Subcutaneous adipose tissue (tissue), 4 donors: ENCODE results near the gene DISP3. TPM values are rescaled to one million over a fixed set of nuclear protein-coding genes. Genes with fewer than 3 reads are reported as not detected.

Source experiments
- CTCF ChIP-seq: fragments of 450-650 bp; IDR thresholded peaks from one replicate; pipeline ENCODE4 v1.5.1; 2016; ENCODE audit warnings: low read depth, mild to moderate bottlenecking, control low read depth, antibody characterized with exemption, moderate library complexity
- total RNA-seq, 4 donors: library from RNA; depleted of rRNA; stranded (reverse); fragments of >200 nt; gene quantifications; one replicate each; pipeline ENCODE4 v1.1.0, GENCODE V29; 2016

DISP3 gene
- total RNA-seq, 4 donors from 2014 or later = not detected

DNA sequence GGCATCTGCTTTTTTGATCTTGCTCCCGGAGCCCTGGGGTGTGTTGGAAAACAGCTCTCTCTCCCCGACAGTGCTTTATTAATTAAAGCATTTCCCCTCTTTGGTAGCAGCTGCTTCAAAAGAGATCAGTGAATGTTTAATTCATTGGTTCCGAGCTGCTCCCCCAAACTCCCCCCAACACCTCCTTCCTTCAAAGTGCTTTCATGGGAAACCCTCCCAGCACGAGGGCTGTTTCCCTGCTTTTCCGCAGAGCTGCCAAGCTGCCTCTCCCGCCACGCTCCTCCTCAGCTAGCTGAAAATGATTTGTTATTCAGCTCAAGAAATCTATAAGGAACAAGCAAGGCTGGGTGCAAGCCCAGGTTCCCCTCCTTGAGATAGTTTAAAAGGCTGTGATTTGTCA lies 40.0 kb upstream of the DISP3 start:
- no peak for TF ChIP-seq CTCF

- TF ChIP-seq CTCF = no peak
Observed at GRCh38 chr1:11441211-11441952, 37.6 kb upstream of the DISP3 start.

DNA sequence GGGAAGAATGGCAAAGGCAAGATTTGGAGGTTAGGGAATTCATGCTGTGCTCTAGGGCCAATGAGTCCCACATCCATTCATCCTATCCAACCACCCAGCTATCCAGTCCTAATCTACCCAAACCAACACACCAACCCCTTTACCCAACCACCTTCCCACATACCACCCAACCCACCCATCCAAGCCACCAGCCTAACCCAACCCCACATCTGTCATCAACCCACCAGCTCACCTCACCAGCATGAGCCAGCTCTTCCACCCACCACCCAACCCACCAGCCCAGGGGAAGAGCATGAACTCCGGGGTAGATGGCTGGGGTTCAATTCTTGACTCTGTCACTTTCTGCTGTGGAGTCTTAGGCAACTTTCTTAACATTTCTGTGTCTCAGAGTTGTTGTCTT lies 35.9 kb upstream of the DISP3 start:
- no peak for TF ChIP-seq CTCF

DNA sequence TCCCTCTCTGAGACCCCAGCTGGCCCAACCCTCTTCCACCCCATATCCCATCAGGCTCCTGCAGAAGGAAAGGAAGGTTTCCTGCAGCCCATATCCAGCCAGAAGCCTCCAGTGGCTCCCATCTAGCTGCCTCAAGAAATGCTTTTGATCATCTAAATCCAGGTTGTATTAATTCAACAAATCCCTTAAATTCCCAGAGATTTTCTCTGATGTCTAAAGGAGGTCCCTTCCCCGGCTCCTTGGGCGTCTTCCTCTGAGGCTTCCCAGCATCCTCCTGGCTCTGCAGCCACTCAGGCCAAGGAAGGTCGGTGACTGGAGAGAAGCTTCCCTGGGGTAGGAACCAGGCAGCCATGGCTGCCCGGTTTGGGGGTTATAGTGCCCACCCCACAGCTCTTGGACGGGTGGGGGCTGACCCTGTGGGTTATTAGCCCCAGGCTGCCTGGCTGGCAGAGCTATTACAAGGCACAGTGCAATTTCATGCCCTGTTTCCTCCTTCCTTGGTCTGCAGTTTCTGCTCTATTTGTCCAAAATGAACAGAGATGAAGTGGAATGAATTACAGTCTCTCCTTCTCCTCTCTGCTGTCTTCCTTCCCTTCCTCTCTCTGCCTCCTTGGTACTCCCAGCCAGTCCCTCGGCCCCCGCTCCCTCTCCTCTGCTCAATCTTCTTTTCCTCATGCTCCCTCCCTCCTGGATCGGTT lies 34.8 kb upstream of the DISP3 start:
- no peak for TF ChIP-seq CTCF

DNA sequence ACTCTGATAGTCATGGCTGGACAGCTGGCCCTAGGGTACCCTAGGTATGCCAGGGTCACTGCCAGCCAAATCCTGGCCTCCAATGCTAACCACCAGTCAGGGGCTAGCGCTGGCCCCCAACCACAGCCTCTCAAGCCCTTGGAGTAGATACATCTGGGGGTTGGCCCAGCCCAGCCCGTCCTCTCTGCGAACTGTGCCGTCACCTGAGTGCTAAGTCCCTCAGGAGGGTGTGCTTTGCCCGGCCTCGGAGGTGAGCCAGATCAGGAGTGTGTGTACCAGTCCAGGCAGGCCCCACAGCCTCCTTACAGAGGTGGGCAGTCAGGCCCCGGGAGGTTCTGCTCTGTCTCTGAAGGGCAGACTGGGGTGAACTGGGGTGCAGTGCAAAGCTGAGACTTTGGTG lies 34.0 kb upstream of the DISP3 start:
- no peak for TF ChIP-seq CTCF

DNA sequence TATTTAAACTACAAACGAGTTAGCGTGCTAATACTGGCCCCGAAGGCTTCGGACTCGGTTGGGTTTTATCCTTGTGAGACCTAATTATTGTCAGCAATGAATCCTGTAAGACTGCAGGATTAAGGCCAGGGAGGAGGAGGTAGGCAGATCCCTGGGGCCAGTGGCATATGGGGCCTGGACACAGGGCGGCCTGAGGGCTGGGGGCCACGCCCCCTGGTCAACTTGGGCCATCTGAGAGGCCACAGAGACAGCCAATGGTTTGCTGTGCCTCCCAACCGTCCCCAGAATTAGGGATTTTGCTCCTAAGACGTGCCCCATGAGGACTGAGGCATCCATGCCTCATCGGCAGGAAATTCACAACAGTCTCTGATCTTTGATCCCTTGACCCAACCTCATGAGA lies 31.1 kb upstream of the DISP3 start:
- no peak for TF ChIP-seq CTCF

DNA sequence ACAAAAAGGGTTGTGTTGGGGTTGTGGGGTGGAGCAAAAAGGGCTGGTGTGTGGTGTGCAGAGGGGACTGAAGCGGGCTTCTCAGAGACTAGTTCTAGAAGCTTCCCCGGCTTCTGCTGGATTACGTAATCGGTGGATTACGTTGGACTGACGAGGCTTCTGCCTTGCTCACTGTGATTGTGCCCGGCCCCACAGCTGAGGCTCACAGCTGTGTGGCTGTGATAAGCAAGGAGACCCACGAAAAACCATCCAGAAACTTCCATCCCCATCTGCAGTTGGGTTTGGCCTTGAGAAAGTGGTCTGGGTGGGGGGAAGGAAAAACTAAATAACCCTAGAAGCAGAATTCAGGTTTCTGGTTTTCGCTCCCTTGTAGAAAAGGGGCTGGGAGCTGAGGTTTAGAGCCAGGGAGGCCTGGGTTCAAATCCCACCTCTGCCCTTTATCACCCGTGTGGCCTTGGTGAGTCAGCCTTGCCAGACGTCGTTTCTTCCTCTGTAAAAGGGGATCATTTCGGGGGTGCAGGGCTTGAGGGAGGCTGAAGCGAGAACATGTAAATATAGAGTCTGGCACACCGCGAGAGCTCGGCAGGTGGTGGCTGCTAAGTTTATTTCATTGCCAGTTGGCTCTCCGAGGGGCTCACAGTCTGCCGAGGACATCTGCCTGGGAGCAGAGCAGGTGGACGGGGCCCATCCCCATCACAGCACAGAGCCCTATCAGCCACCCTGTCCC lies 30.4 kb upstream of the DISP3 start:
- no peak for TF ChIP-seq CTCF
